Central memory CD8-positive, alpha-beta T cell (primary cell): Measurements from ENCODE around the gene LCE2D.
"Not testable (repeated sequence)": the region's sequence is repeated elsewhere in the genome, so short reads cannot be mapped to it uniquely, and the experiment has no call there.

Experiments used
- ATAC-seq: fragments of 150-1000 bp; cut with Tn5 transposase; replicated peaks from 2 replicates; pipeline ENCODE4 v1.10.0; 2022; ENCODE audit warnings: mild to moderate bottlenecking, moderate FRiP score, moderate number of reproducible peaks; ENCODE audit not compliant: poor library complexity, severe bottlenecking; ENCODE audit errors: extremely low read depth
- DNase-seq, 2 donors: peaks; one replicate each; pipeline ENCODE4 v3.0.0; 2021; ENCODE audit warnings: low spot score in 2 of 2
- H3K27ac Mint-ChIP-seq: one replicate; pipeline ENCODE4 v1.8.0; 2022; ENCODE audit warnings: low read depth, mild to moderate bottlenecking, moderate library complexity, mixed read lengths
- H3K27me3 Mint-ChIP-seq: one replicate; pipeline ENCODE4 v1.8.0; 2022; ENCODE audit warnings: mixed read lengths
- H3K36me3 Mint-ChIP-seq: one replicate; pipeline ENCODE4 v1.8.0; 2022; ENCODE audit warnings: mild to moderate bottlenecking, moderate library complexity, mixed read lengths; ENCODE audit not compliant: insufficient read depth
- H3K4me1 Mint-ChIP-seq: one replicate; pipeline ENCODE4 v1.8.0; 2022; ENCODE audit warnings: mixed read lengths
- H3K4me3 Mint-ChIP-seq: one replicate; pipeline ENCODE4 v1.8.0; 2022; ENCODE audit warnings: mild to moderate bottlenecking, moderate library complexity, mixed read lengths
- H3K9me3 Mint-ChIP-seq: one replicate; pipeline ENCODE4 v1.8.0; 2022; ENCODE audit warnings: mixed read lengths

The LCE2D gene

DNA sequence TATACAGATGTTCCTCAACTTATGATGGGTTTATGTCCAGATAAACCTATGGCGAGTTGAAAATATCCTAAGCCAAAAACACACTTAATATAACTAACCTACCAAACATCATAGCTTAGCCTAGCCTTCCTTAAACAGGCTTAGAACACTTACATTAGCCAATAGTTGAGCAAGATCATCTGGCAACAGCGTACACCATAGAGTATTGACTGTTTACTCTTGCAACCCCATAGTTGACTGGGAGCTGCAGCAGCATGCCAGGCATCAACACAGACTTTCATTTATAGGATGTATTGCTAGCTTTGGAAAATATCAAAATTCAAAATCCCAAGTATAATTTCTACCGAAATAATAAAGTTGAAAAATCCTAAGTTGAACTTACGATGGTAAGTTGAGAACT, 5.5 kb upstream of the LCE2D start:
- ATAC-seq (no peak), DNase-seq (no peak)
- no peaks in the 10 kb centered on the region for H3K36me3 Mint-ChIP-seq
- peaks cover 16% of the 10 kb centered on the region for H3K27me3 Mint-ChIP-seq
- H3K27ac Mint-ChIP-seq, result no peak overlapping the region
- no peak overlapping the region for H3K4me3 Mint-ChIP-seq
- H3K4me1 Mint-ChIP-seq, result peaks cover 7% of the 10 kb centered on the region
- no peaks in the 10 kb centered on the region for H3K9me3 Mint-ChIP-seq

DNA sequence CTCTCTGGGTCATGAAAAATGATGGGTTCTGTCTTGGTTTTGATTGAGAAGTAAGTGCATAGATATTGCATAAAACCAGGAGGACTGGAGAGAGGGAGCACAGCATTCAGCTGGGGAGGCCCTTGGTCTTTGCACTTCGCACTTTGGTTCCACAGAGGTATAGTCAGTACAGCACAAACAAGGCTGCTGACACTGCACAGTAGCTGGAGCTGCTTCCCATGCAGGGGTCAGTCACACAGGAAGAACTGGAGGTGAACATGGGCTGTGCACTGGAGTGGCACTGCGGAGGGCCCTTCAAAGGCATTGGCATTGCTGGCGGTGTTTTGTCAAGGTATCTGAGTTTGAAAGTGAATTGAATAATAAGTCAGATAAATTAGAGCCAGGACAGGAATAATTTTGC, 4.5 kb upstream of the LCE2D start:
- DNase-seq (no peak), ATAC-seq (no peak)
- Mint-ChIP-seq H3K27ac (no peak overlapping the region), H3K4me1 (peaks cover 7% of the 10 kb centered on the region), H3K9me3 (no peaks in the 10 kb centered on the region), H3K27me3 (peaks cover 22% of the 10 kb centered on the region), H3K36me3 (no peaks in the 10 kb centered on the region), H3K4me3 (no peak overlapping the region)

DNA sequence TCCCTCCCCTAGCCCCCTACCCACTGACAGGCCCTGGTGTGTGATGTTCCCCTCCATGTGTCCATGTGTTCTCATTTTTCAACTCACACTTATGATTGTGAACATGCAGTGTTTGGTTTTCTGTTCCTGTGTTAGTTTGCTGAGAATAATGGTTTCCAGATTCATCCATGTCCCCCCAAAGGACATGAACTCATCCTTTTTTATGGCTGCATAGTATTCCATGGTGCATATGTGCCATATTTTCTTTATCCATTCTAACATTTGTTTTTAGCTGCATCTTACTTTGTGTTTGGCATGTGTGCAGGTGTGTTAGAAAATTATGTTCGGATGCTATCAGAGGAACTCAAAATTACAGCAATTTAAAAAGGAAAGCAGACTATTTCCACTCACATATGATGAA, 3.0 kb downstream of the LCE2D start:
- DNase-seq, H3K27ac Mint-ChIP-seq, H3K4me3 Mint-ChIP-seq, H3K36me3 Mint-ChIP-seq, ATAC-seq, H3K9me3 Mint-ChIP-seq, H3K4me1 Mint-ChIP-seq: not testable (repeated sequence)
- H3K27me3 Mint-ChIP-seq, result peaks cover 38% of the 10 kb centered on the region

DNA sequence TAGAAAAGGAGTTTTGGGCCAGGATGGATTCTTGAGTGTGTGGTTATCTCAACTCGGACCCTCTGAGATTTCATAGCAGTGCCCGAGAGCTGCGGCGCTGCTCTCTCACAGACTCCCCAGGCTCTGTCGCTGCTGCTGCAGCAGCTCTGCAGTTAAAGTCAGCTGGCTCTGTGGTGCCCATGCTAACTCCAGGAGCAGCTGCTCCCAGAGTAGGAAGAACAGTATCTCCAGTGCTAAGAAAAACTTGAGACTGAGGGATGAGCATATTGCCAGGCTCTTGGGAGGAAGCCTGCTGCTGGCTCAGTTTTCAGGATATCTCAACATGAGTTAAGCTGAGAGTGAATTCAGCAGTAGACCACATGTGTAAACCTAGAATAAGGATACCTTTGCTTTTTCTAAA, 4.5 kb downstream of the LCE2D start:
- DNase-seq, result no peak
- no peaks in the 10 kb centered on the region for H3K4me1 Mint-ChIP-seq
- H3K27me3 Mint-ChIP-seq, result peaks cover 32% of the 10 kb centered on the region
- H3K36me3 Mint-ChIP-seq, result no peaks in the 10 kb centered on the region
- no peak overlapping the region for H3K4me3 Mint-ChIP-seq
- H3K27ac Mint-ChIP-seq, result no peak overlapping the region
- no peak for ATAC-seq
- H3K9me3 Mint-ChIP-seq, result no peaks in the 10 kb centered on the region

DNA sequence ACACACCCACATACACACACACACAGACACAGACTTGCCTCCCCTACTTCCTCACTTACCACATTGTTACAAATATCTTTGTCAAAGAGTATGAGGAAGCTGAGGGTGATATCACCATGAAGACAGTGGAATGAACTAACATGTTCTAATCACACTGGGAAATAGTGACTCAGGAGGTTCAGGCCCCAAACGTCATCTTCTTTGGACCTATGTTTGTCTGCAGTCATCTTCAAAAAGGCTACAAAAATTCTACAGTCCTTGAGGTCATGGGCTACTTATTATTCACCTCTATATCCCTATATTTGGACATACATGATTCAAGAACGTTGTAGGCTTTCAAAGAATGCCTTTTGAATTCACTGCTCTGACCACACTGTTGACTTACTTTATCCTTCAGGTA, 9.8 kb downstream of the LCE2D start:
- Mint-ChIP-seq H3K27ac (no peak overlapping the region), H3K9me3 (no peaks in the 10 kb centered on the region), H3K27me3 (peaks cover 29% of the 10 kb centered on the region), H3K4me1 (no peaks in the 10 kb centered on the region), H3K36me3 (no peaks in the 10 kb centered on the region), H3K4me3 (no peak overlapping the region)
- DNase-seq, result no peak
- ATAC-seq, result no peak

DNA sequence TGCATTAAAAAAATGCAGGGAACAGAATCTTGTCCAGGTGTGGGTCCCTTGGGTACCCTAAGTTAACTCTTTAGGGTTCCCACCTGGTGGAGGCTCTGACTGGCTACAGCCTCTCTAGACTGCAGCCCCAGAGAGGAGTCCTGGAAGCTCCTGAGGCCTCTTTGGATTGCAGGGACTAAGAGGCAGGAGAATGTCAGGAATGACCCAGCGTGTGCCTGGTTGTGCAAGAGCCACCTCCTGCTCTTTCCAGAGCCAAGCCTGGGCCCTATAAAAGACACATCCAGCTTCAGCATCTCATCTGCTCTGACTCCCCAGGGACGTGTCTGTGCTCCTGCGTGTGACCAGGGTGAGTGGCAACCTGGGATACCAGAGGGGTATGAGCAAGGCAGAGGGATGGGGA, 11.8 kb downstream of the LCE2D start, which contains the start of gene LCE2C:
Gene LCE2C (plus strand): TSS at position 297 of the 400 bp plus-strand sequence. CDS start 737 bp downstream, outside the sequence.
- peaks cover 48% of the 10 kb centered on the region for H3K27me3 Mint-ChIP-seq
- not testable (repeated sequence) for H3K9me3 Mint-ChIP-seq, H3K27ac Mint-ChIP-seq, H3K4me3 Mint-ChIP-seq, H3K4me1 Mint-ChIP-seq, ATAC-seq, H3K36me3 Mint-ChIP-seq, DNase-seq

DNA sequence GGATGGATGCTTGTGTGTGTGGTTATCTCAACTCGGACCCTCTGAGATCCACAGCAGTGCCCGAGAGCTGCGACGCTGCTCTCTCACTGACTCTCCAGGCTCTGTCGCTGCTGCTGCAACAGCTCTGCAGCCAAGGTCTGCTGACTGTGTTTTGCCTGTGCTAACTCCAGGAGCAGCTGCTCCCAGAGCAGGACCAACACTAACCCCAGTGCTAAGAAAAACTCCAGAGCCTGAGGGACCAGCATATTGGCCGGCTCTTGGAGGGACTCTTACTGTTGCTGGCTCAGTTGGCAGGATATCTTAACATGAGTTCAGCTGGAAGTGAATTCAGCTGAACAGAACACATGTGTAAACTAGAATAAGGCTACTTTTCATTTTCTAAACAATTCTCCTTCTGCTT, 16.3 kb downstream of the LCE2D start:
- Mint-ChIP-seq H3K9me3 (no peaks in the 10 kb centered on the region), H3K36me3 (peaks cover 1% of the 10 kb centered on the region), H3K4me3 (no peak overlapping the region), H3K27me3 (peaks cover 69% of the 10 kb centered on the region), H3K27ac (no peak overlapping the region), H3K4me1 (no peaks in the 10 kb centered on the region)
- DNase-seq (no peak), ATAC-seq (no peak)

DNA sequence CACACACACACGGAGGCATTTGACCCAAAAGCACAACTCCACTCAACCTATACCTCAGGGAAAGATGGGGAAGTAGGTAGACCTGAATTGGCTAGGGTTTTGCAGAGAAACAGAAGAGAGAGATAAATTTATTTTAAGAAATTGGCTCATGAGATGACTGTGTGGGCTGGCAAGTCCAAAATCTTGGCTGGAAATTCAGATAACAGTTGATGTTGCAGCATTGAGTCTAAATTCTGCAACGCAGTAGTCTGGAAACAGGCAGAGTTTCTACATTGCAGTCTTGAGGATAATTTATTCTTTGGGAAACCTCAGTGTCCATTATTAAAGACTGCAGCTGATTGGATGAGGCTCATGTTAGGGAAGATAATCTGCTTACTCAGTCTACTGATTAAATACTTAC, 18.4 kb downstream of the LCE2D start:
- H3K9me3 Mint-ChIP-seq, result no peaks in the 10 kb centered on the region
- no peak overlapping the region for H3K27ac Mint-ChIP-seq
- no peaks in the 10 kb centered on the region for H3K4me1 Mint-ChIP-seq
- peaks cover 1% of the 10 kb centered on the region for H3K36me3 Mint-ChIP-seq
- H3K27me3 Mint-ChIP-seq, result peaks cover 65% of the 10 kb centered on the region
- ATAC-seq, result no peak
- DNase-seq, result no peak
- no peak overlapping the region for H3K4me3 Mint-ChIP-seq

DNA sequence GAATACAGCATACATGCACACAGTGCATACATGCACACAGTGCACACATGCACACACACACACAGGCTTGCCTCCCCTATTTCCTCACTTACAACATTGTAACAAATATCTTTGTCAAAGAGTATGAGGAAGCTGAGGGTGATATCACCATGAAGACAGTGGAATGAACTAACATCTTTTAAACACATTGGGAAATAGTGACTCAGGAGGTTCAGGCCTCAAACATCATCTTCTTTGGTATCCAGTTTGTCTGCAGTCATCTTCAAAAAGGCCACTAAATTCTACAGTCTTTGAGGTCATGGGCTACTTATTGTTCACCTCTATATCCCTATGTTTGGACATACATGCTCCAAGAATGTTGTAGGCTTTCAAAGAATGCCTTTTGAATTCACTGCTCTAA, 20.7 kb downstream of the LCE2D start:
- no peak for DNase-seq
- Mint-ChIP-seq H3K27ac (no peak overlapping the region), H3K36me3 (peaks cover 1% of the 10 kb centered on the region), H3K9me3 (no peaks in the 10 kb centered on the region), H3K27me3 (peaks cover 66% of the 10 kb centered on the region), H3K4me1 (no peaks in the 10 kb centered on the region), H3K4me3 (no peak overlapping the region)
- ATAC-seq, result no peak

DNA sequence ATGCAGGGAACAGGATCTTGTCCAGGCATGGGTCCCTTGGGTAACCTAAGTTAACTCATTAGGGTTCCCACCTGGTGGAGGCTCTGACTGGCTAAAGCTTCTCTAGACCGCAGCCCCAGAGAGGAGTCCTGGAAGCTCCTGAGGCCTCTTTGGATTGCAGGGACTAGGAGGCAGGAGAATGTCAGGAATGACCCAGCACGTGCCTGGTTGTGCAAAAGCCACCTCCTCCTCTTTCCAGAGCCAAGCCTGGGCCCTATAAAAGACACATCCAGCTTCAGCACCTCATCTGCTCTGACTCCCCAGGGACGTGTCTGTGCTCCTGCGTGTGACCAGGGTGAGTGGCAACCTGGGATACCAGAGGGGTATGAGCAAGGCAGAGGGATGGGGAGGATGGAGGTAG, 22.6 kb downstream of the LCE2D start, which contains the start of gene LCE2B:
Gene LCE2B (plus strand): TSS at position 301 of the 400 bp plus-strand sequence. CDS start 721 bp downstream, outside the sequence.
- ATAC-seq, H3K36me3 Mint-ChIP-seq, H3K27ac Mint-ChIP-seq, H3K4me3 Mint-ChIP-seq, H3K9me3 Mint-ChIP-seq, DNase-seq, H3K4me1 Mint-ChIP-seq: not testable (repeated sequence)
- peaks cover 67% of the 10 kb centered on the region for H3K27me3 Mint-ChIP-seq

DNA sequence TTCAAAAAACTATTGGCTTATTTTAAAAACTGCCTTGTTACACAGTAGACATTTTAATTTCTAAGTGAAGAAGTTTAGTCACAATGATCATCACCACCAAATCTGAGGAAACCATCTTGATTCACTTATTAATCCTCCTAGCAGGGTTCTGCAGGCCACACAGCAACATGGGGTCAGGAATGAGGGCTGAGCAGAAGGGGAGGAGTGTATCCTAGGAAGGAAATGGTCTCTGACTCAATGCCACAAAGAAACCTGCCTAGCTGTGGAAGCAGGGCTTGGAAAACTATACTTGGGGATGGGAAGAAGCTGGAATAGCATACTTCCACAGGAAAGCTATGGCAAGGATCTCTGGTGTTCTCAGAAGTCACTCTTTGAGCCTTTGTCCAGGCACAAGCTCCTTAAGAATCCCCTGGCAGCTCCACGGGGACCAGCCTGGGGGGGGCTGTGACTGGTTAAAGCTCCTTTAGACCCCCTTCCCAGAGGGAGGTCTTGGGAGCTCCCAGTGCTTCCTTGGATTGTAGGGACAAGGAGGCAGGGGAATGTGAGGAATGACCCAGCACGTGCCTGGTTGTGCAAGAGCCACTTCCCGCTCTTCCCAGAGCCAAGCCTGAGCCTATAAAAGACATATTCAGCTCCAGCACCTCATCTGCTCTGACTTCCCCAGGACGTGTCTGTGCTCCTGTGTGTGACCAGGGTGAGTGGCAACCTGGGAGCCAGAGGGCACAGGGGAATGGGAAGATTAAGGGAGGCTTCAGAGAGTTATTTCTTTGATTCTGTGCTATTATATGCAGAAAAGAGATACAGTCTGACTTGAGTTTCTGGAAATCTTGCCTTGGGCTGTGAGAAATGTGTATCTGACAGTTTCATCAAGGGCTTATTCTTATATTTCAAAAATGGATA, 34.8 kb downstream of the LCE2D start, which contains the start of gene LCE2A:
Gene LCE2A (plus strand): TSS at position 645 of the 900 bp plus-strand sequence. CDS start 557 bp downstream, outside the sequence.
- H3K27me3 Mint-ChIP-seq, result peaks cover 14% of the 10 kb centered on the region
- no peak for ATAC-seq
- peaks cover 3% of the 10 kb centered on the region for H3K36me3 Mint-ChIP-seq
- no peaks in the 10 kb centered on the region for H3K4me1 Mint-ChIP-seq
- no peak for DNase-seq
- no peaks in the 10 kb centered on the region for H3K9me3 Mint-ChIP-seq
- H3K4me3 Mint-ChIP-seq, result no peak within 1 kb of the TSS
- no peak within 1 kb of the TSS for H3K27ac Mint-ChIP-seq

DNA sequence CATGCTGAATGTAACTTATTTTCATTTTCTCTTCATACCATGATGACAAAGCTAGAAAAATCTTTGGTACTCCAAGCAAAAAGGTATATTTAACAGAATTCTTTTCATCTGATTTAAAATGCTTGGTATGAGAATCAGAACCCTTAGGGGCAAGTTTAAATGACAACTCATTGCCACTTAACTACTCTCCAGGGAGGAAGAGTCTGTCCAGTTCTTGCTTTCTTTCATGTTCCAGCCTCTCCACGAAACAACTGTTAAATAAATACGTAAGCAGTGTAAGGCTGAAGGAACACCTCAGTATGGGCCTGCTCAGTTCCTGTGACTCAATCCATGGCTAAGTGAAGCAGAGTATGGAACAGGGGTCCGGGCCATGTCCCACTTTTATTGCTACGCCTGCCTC, 36.6 kb downstream of the LCE2D start:
- Mint-ChIP-seq H3K27me3 (peaks cover 10% of the 10 kb centered on the region), H3K4me3 (no peak overlapping the region), H3K4me1 (no peaks in the 10 kb centered on the region), H3K36me3 (peaks cover 3% of the 10 kb centered on the region), H3K27ac (no peak overlapping the region), H3K9me3 (no peaks in the 10 kb centered on the region)
- DNase-seq (no peak), ATAC-seq (no peak)

DNA sequence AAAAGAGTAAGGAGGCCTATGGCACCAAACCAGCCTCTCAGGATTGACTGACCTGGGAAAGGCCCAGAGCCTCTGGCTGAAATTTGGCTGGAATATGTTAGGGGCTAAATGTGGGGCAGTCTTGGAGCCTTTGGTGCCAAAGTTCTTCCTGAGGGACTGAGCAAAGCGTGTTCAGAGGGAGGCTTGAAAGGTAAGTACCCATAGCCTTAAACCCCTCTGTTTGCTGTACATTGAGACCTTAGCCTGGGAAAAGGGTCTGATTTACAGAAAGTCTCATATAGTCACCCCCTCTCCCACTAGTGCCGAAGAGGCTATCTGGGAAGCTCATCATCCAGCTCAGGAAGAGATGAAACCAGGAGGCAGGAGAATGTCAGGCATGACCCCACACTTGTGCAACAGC, 44.7 kb downstream of the LCE2D start, which contains the start of gene LCE4A:
Gene LCE4A (plus strand): TSS at position 301 of the 400 bp plus-strand sequence. CDS start 916 bp downstream, outside the sequence.
- no peaks in the 10 kb centered on the region for H3K9me3 Mint-ChIP-seq
- DNase-seq (no peak), ATAC-seq (no peak)
- H3K4me3 Mint-ChIP-seq, result no peak within 1 kb of the TSS
- H3K27ac Mint-ChIP-seq, result no peak within 1 kb of the TSS
- no peaks in the 10 kb centered on the region for H3K4me1 Mint-ChIP-seq
- no peaks in the 10 kb centered on the region for H3K36me3 Mint-ChIP-seq
- H3K27me3 Mint-ChIP-seq, result peaks cover 53% of the 10 kb centered on the region
